Mesothelial cell of epicardium (in vitro differentiated cells): Measurements from ENCODE around the gene UBE2E2. TPM values are rescaled to one million over a fixed set of nuclear protein-coding genes. Genes with fewer than 3 reads are reported as not detected.

Experiments used
- DNase-seq, 2 experiments: peaks; one replicate each; pipeline ENCODE4 v3.0.0; 2021; ENCODE audit warnings: low spot score in 2 of 2; ENCODE audit not compliant: unreplicated experiment in 2 of 2
- H3K27ac Mint-ChIP-seq: 2 replicates; pipeline ENCODE4 v1.8.0; 2021; ENCODE audit warnings: mixed read lengths
- H3K27me3 Mint-ChIP-seq: 2 replicates; pipeline ENCODE4 v1.8.0; 2021; ENCODE audit warnings: low read depth, mixed read lengths
- H3K36me3 Mint-ChIP-seq: 2 replicates; pipeline ENCODE4 v1.8.0; 2021; ENCODE audit warnings: mixed read lengths
- H3K4me1 Mint-ChIP-seq: 2 replicates; pipeline ENCODE4 v1.8.0; 2021; ENCODE audit warnings: mixed read lengths
- H3K4me3 Mint-ChIP-seq: 2 replicates; pipeline ENCODE4 v1.8.0; 2021; ENCODE audit warnings: mild to moderate bottlenecking, moderate library complexity, mixed read lengths
- H3K9me3 Mint-ChIP-seq: 2 replicates; pipeline ENCODE4 v1.8.0; 2021; ENCODE audit warnings: mixed read lengths
- CTCF ChIP-seq: fragments of 200-600 bp; sonication (generic); IDR thresholded peaks from one replicate; pipeline ENCODE4 v1.5.0; 2021; ENCODE audit warnings: antibody characterized with exemption; ENCODE audit not compliant: unreplicated experiment
- total RNA-seq: library from RNA; stranded (reverse); gene quantifications from 3 replicates; pipeline ENCODE4 v1.2.1, GENCODE V29; 2021

Gene UBE2E2
- total RNA-seq, 1 donor from 2014 or later = 42.3 TPM

GRCh38 chr3:23518441-23518840 lies 315.3 kb downstream of the UBE2E2 start:
- H3K9me3 Mint-ChIP-seq = peaks cover 4% of the 10 kb centered on the region
- no peaks in the 10 kb centered on the region for H3K27me3 Mint-ChIP-seq
- peaks cover 6% of the 10 kb centered on the region for H3K4me1 Mint-ChIP-seq
- no peak overlapping the region for H3K27ac Mint-ChIP-seq
- no peak for DNase-seq
- no peaks in the 10 kb centered on the region for H3K36me3 Mint-ChIP-seq
- H3K4me3 Mint-ChIP-seq = no peak overlapping the region
- TF ChIP-seq CTCF = no peak

- Mint-ChIP-seq H3K27ac (no peak overlapping the region), H3K4me1 (peaks cover 6% of the 10 kb centered on the region), H3K9me3 (peaks cover 4% of the 10 kb centered on the region), H3K4me3 (no peak overlapping the region), H3K27me3 (no peaks in the 10 kb centered on the region), H3K36me3 (no peaks in the 10 kb centered on the region)
- no peak for TF ChIP-seq CTCF
- no peak for DNase-seq
Observed at GRCh38 chr3:23519314-23520208, 316.4 kb downstream of the UBE2E2 start.

- no peak for DNase-seq
- Mint-ChIP-seq H3K27ac (no peak overlapping the region), H3K4me3 (no peak overlapping the region), H3K36me3 (no peaks in the 10 kb centered on the region), H3K27me3 (no peaks in the 10 kb centered on the region), H3K9me3 (no peaks in the 10 kb centered on the region), H3K4me1 (no peaks in the 10 kb centered on the region)
- no peak for TF ChIP-seq CTCF
Observed at GRCh38 chr3:23527326-23527725, 324.2 kb downstream of the UBE2E2 start.

- Mint-ChIP-seq H3K36me3 (no peaks in the 10 kb centered on the region), H3K4me1 (peaks cover 4% of the 10 kb centered on the region), H3K27me3 (no peaks in the 10 kb centered on the region), H3K27ac (no peak overlapping the region), H3K4me3 (no peak overlapping the region), H3K9me3 (no peaks in the 10 kb centered on the region)
- no peak for TF ChIP-seq CTCF
- no peak for DNase-seq
Observed at GRCh38 chr3:23533596-23533995, 330.5 kb downstream of the UBE2E2 start.

GRCh38 chr3:23533996-23534395 lies 330.9 kb downstream of the UBE2E2 start:
- no peaks in the 10 kb centered on the region for H3K27me3 Mint-ChIP-seq
- H3K4me1 Mint-ChIP-seq = peaks cover 4% of the 10 kb centered on the region
- H3K36me3 Mint-ChIP-seq = no peaks in the 10 kb centered on the region
- TF ChIP-seq CTCF = no peak
- H3K27ac Mint-ChIP-seq = no peak overlapping the region
- no peaks in the 10 kb centered on the region for H3K9me3 Mint-ChIP-seq
- no peak for DNase-seq
- H3K4me3 Mint-ChIP-seq = no peak overlapping the region
